Activated CD8-positive, alpha-beta memory T cell treated with anti-CD3 and anti-CD28 coated beads for 36 hours (primary cell): ENCODE data around the gene TMC8. TPM values are rescaled to one million over a fixed set of nuclear protein-coding genes. Genes with fewer than 3 reads are reported as not detected.
"Not testable (repeated sequence)": the region's sequence is repeated elsewhere in the genome, so short reads cannot be mapped to it uniquely, and the experiment has no call there.

Source experiments
- CTCF ChIA-PET: fragments of 350-600 bp; sonication (Branson Sonifier 250); formaldehyde crosslinking; loops from one replicate; lab custom pipeline; 2021; ENCODE audit warnings: antibody characterized with exemption; lab: Charles Lee
- POLR2A ChIA-PET: fragments of 350-600 bp; sonication (Branson Sonifier 250); formaldehyde crosslinking; loops from one replicate; lab custom pipeline; 2021; ENCODE audit warnings: antibody characterized with exemption; lab: Charles Lee
- total RNA-seq, 2 experiments: library from RNA; stranded (reverse); gene quantifications; one replicate each; pipeline ENCODE4 v1.2.3, GENCODE V29; 2021

Gene TMC8
- total RNA-seq, 2 experiments from 2014 or later, result 139 to 144 TPM

- POLR2A ChIA-PET, result no interaction called here
- CTCF ChIA-PET, result interaction anchor here (0.7 kb wide), 1 partner anchor 37 kb away, joined by 3 read pairs; no protein-coding TSS in a partner anchor
Measured at GRCh38 chr17:78159575-78160158, 29.1 kb downstream of the TMC8 start.

- CTCF ChIA-PET, result no interaction called here
- POLR2A ChIA-PET, result no interaction called here
Measured at GRCh38 chr17:78163881-78164747, 33.5 kb downstream of the TMC8 start.

- POLR2A ChIA-PET, result no interaction called here
- CTCF ChIA-PET, result no interaction called here
Measured at GRCh38 chr17:78164748-78165607, 34.4 kb downstream of the TMC8 start.

GRCh38 chr17:78166416-78166815 is 35.8 kb downstream of the TMC8 start:
- ChIA-PET CTCF (no interaction called here), POLR2A (no interaction called here)

- ChIA-PET POLR2A (no interaction called here), CTCF (no interaction called here)
Measured at GRCh38 chr17:78168242-78168902, 37.8 kb downstream of the TMC8 start, which contains the start of gene SYNGR2. TSS of gene SYNGR2 (plus strand) at chr17:78168581. CDS start at chr17:78168617, 36 bp downstream.

GRCh38 chr17:78168903-78169793 is 38.6 kb downstream of the TMC8 start:
- POLR2A ChIA-PET, result interaction anchor here (0.6 to 1.1 kb wide), 4 partner anchors 26 to 78 kb away, joined by 3 to 5 read pairs (median 4); no protein-coding TSS in a partner anchor

GRCh38 chr17:78170692-78171590 is 40.4 kb downstream of the TMC8 start:
- CTCF ChIA-PET, result interaction anchor here (2.3 kb wide), 1 partner anchor 58 kb away, joined by 9 read pairs; no protein-coding TSS in a partner anchor
- POLR2A ChIA-PET, result no interaction called here

More at GRCh38 chr17:78168903-78169793, 38.6 kb downstream of the TMC8 start:
- CTCF ChIA-PET, result interaction anchor here (0.8 to 2.3 kb wide), 6 partner anchors 11 to 82 kb away, joined by 3 to 9 read pairs (median 5); partner anchors contain the start of gene TMC8

- CTCF ChIA-PET, result interaction anchor here (1.6 kb wide), 1 partner anchor 80 kb away, joined by 4 read pairs; no protein-coding TSS in a partner anchor
- POLR2A ChIA-PET, result not testable (repeated sequence)
Measured at GRCh38 chr17:78171591-78172248, 41.1 kb downstream of the TMC8 start.

- CTCF ChIA-PET, result interaction anchor here (1.6 kb wide), 1 partner anchor 79 kb away, joined by 4 read pairs; no protein-coding TSS in a partner anchor
- POLR2A ChIA-PET, result no interaction called here
Measured at GRCh38 chr17:78172249-78173051, 41.9 kb downstream of the TMC8 start.

GRCh38 chr17:78173097-78173715 is 42.6 kb downstream of the TMC8 start:
- ChIA-PET CTCF (interaction anchor here (1.6 kb wide), 1 partner anchor 78 kb away, joined by 4 read pairs; no protein-coding TSS in a partner anchor), POLR2A (interaction anchor here (1.1 kb wide), 1 partner anchor 13 kb away, joined by 3 read pairs; no protein-coding TSS in a partner anchor)

- ChIA-PET POLR2A (interaction anchor here (3.0 kb wide), 1 partner anchor 12 kb away, joined by 11 read pairs; the partner anchor contains the start of genes AFMID and TK1), CTCF (interaction anchor here (1.2 to 1.8 kb wide), 2 partner anchors 9 to 37 kb away, joined by 3 to 4 read pairs; no protein-coding TSS in a partner anchor)
Measured at GRCh38 chr17:78174346-78174869, 43.8 kb downstream of the TMC8 start.

GRCh38 chr17:78174870-78175642 is 44.5 kb downstream of the TMC8 start:
- ChIA-PET POLR2A (interaction anchor here (3.0 kb wide), 1 partner anchor 11 kb away, joined by 11 read pairs; the partner anchor contains the start of genes AFMID and TK1), CTCF (interaction anchor here (0.6 to 2.8 kb wide), 7 partner anchors 9 to 91 kb away, joined by 3 to 14 read pairs (median 4); no protein-coding TSS in a partner anchor)

- ChIA-PET POLR2A (interaction anchor here (3.0 kb wide), 1 partner anchor 11 kb away, joined by 11 read pairs; the partner anchor contains the start of genes AFMID and TK1), CTCF (interaction anchor here (1.2 to 2.8 kb wide), 10 partner anchors 8 to 149 kb away, joined by 3 to 14 read pairs (median 4); no protein-coding TSS in a partner anchor)
Measured at GRCh38 chr17:78175643-78175981, 45.0 kb downstream of the TMC8 start.
